PC-9 (cell line): ENCODE results near the gene TMEM242. TPM values are rescaled to one million over a fixed set of nuclear protein-coding genes. Genes with fewer than 3 reads are reported as not detected.

Experiments
- BruUV-seq: library from RNA; stranded (reverse); fragments of 400-500 nt; replicated peaks from 2 replicates; lab custom pipeline; 2021; lab: Mats Ljungman, UMichigan
- CTCF ChIA-PET: fragments of 300-600 bp; sonication (Branson Sonifier 250); formaldehyde crosslinking; loops from one replicate; lab custom pipeline; 2022; ENCODE audit warnings: antibody characterized with exemption; lab: Charles Lee
- POLR2A ChIA-PET: fragments of 300-600 bp; sonication (Branson Sonifier 250); formaldehyde crosslinking; loops from one replicate; lab custom pipeline; 2022; ENCODE audit warnings: antibody characterized with exemption; ENCODE audit not compliant: unreplicated experiment; lab: Charles Lee
- DNase-seq, 2 experiments: peaks; one replicate each; pipeline versions ENCODE4 v3.0.0 to v3.0.0-alpha.2; 2015 to 2022; ENCODE audit warnings: mixed read lengths in 1 of 2
- H2AFZ ChIP-seq: fragments of 200-600 bp; sonication (generic); 2 replicates; pipeline ENCODE4 v1.8.1; 2017; ENCODE audit warnings: antibody characterized with exemption
- H3F3A ChIP-seq: fragments of 200-600 bp; sonication (generic); 2 replicates; pipeline ENCODE4 v1.8.1; 2017; ENCODE audit warnings: antibody characterized with exemption, mild to moderate bottlenecking, low read depth; ENCODE audit not compliant: insufficient read depth
- H3K27ac ChIP-seq: fragments of 200-600 bp; sonication (generic); 2 replicates; pipeline ENCODE4 v1.6.1; 2016; ENCODE audit warnings: mixed run types
- H3K27me3 ChIP-seq: fragments of 200-600 bp; sonication (generic); 2 replicates; pipeline ENCODE4 v1.6.1; 2016; ENCODE audit warnings: low read depth, mixed run types; ENCODE audit not compliant: insufficient read depth
- H3K36me3 ChIP-seq: fragments of 200-600 bp; sonication (generic); 2 replicates; pipeline ENCODE4 v1.6.1; 2016; ENCODE audit warnings: low read depth, mixed run types
- H3K4me1 ChIP-seq: fragments of 200-600 bp; sonication (generic); replicated peaks from 2 replicates; pipeline ENCODE4 v1.6.1; 2016; ENCODE audit warnings: mixed run types; ENCODE audit not compliant: insufficient read depth
- H3K4me2 ChIP-seq: fragments of 200-600 bp; sonication (generic); 2 replicates; pipeline ENCODE4 v1.6.1; 2017; ENCODE audit warnings: mixed run types
- H3K4me3 ChIP-seq: fragments of 200-600 bp; sonication (generic); 2 replicates; pipeline ENCODE4 v1.6.1; 2016; ENCODE audit warnings: mixed run types
- H3K79me2 ChIP-seq: fragments of 200-600 bp; sonication (generic); 2 replicates; pipeline ENCODE4 v1.6.1; 2017; ENCODE audit warnings: low read depth, mixed run types
- H3K9me2 ChIP-seq: fragments of 200-600 bp; sonication (generic); 2 replicates; pipeline ENCODE4 v1.8.1; 2017; ENCODE audit warnings: mild to moderate bottlenecking; ENCODE audit not compliant: insufficient read depth
- H3K9me3 ChIP-seq: fragments of 200-600 bp; sonication (generic); 2 replicates; pipeline ENCODE4 v1.8.1; 2016; ENCODE audit warnings: low read depth; ENCODE audit not compliant: insufficient read depth
- H4K20me1 ChIP-seq: fragments of 200-600 bp; sonication (generic); 2 replicates; pipeline ENCODE4 v1.8.1; 2017; ENCODE audit not compliant: insufficient read depth
- EZH2 ChIP-seq: fragments of 200-600 bp; sonication (generic); IDR thresholded peaks from 2 replicates; pipeline ENCODE4 v1.8.0; 2017; ENCODE audit warnings: antibody characterized with exemption, low read depth
- intact Hi-C: fragments of 100-400 bp; cut with micrococcal nuclease; formaldehyde crosslinking; loops from one replicate; pipeline ENCODE4 v1.10.0; 2022; ENCODE audit not compliant: unreplicated experiment
- total RNA-seq: library from RNA; stranded (reverse); gene quantifications from 2 replicates; pipeline ENCODE4 v1.2.3, GENCODE V29; 2021
- TF ChIP-seq, protein P1 (sequence below): fragments of 200-600 bp; sonication (generic); conservative IDR thresholded peaks from 2 replicates; pipeline ENCODE4 v1.6.1; 2017; ENCODE audit warnings: mixed run types, antibody characterized with exemption, mild to moderate bottlenecking, moderate library complexity

TMEM242 gene
- total RNA-seq, 1 experiment from 2014 or later: 8.1 TPM

DNA sequence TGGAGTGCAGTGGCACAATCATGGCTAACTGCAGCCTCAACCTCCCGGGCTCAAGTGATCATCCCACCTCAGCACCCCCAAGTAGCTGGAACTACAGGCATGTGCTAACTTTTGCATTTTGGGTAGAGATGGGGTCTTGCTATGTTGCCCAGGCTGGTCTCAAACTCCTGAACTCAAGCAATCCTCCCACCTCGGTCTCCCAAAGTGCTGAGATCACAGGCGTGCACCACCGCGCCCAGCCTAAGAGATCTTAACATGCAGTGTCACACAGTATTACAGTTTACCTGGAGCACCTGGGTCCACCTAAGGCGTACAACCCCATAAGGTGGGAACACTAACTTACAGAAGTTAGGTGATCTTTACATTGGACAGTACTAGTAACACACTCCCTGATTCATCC is 29.5 kb downstream of the TMEM242 start:
- Histone ChIP-seq H3K4me3 (no peak overlapping the region), H3K9me3 (no peaks in the 10 kb centered on the region), H3K9me2 (no peaks in the 10 kb centered on the region), H3K4me1 (no peaks in the 10 kb centered on the region), H2AFZ (no peak overlapping the region), H3K4me2 (no peak overlapping the region), H3F3A (no peaks in the 10 kb centered on the region), H3K27me3 (no peaks in the 10 kb centered on the region), H3K79me2 (no peaks in the 10 kb centered on the region), H3K36me3 (0 out of 2 replicates have a peak, but pooled peaks cover 3% of the 10 kb centered on the region), H3K27ac (no peak overlapping the region), H4K20me1 (0 out of 2 replicates have a peak, but pooled peaks cover 4% of the 10 kb centered on the region)
- POLR2A ChIA-PET: no interaction called here
- DNase-seq: no peak
- BruUV-seq: no TSS peak
- CTCF ChIA-PET: no interaction called here
- intact Hi-C loops: no loop called here
- TF ChIP-seq EZH2: no peak
- TF ChIP-seq, protein P1, sequence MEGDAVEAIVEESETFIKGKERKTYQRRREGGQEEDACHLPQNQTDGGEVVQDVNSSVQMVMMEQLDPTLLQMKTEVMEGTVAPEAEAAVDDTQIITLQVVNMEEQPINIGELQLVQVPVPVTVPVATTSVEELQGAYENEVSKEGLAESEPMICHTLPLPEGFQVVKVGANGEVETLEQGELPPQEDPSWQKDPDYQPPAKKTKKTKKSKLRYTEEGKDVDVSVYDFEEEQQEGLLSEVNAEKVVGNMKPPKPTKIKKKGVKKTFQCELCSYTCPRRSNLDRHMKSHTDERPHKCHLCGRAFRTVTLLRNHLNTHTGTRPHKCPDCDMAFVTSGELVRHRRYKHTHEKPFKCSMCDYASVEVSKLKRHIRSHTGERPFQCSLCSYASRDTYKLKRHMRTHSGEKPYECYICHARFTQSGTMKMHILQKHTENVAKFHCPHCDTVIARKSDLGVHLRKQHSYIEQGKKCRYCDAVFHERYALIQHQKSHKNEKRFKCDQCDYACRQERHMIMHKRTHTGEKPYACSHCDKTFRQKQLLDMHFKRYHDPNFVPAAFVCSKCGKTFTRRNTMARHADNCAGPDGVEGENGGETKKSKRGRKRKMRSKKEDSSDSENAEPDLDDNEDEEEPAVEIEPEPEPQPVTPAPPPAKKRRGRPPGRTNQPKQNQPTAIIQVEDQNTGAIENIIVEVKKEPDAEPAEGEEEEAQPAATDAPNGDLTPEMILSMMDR: no peak

DNA sequence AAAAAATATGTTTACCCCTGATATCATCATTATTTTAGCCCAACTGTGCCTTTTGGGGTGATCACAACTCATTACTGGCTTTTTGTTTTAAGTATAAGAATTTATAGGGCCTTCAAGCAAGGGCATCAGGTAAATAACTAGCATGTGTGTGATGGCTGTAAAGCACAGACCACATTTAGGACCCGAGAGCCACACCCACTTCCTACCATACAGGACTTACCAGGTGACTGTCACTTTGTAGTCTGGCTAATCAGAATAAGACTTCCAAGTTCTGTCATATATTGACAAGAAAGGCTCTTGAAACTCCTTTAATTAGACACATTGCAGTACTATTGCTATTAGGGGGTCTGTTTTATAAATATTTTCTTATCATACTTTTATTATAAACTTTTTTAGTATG is 31.1 kb downstream of the TMEM242 start:
- intact Hi-C loops: no loop called here
- Histone ChIP-seq H2AFZ (no peak overlapping the region), H3K9me3 (no peaks in the 10 kb centered on the region), H3K27ac (no peak overlapping the region), H3K4me2 (no peak overlapping the region), H3K4me3 (no peak overlapping the region), H3K4me1 (no peaks in the 10 kb centered on the region), H3K36me3 (0 out of 2 replicates have a peak, but pooled peaks cover 3% of the 10 kb centered on the region), H4K20me1 (0 out of 2 replicates have a peak, but pooled peaks cover 4% of the 10 kb centered on the region), H3K27me3 (no peaks in the 10 kb centered on the region), H3K79me2 (no peaks in the 10 kb centered on the region), H3K9me2 (no peaks in the 10 kb centered on the region), H3F3A (no peaks in the 10 kb centered on the region)
- TF ChIP-seq, protein P1: no peak
- TF ChIP-seq EZH2: no peak
- ChIA-PET CTCF (no interaction called here), POLR2A (no interaction called here)
- no peak for DNase-seq
- no TSS peak for BruUV-seq

- TF ChIP-seq, protein P1: no peak
- no peak for TF ChIP-seq EZH2
- Histone ChIP-seq H2AFZ (no peak overlapping the region), H3K9me2 (no peaks in the 10 kb centered on the region), H3K27me3 (no peaks in the 10 kb centered on the region), H3K27ac (no peak overlapping the region), H3K4me3 (no peak overlapping the region), H3K4me1 (no peaks in the 10 kb centered on the region), H3K79me2 (no peaks in the 10 kb centered on the region), H3K36me3 (0 out of 2 replicates have a peak, but pooled peaks cover 3% of the 10 kb centered on the region), H3F3A (no peaks in the 10 kb centered on the region), H3K9me3 (no peaks in the 10 kb centered on the region), H4K20me1 (0 out of 2 replicates have a peak, but pooled peaks cover 4% of the 10 kb centered on the region), H3K4me2 (no peak overlapping the region)
- intact Hi-C loops: no loop called here
- ChIA-PET CTCF (no interaction called here), POLR2A (no interaction called here)
- DNase-seq: no peak
- BruUV-seq: no TSS peak
Measured at GRCh38 chr6:157291356-157291755, 32.0 kb downstream of the TMEM242 start.
